GM18526 (cell line): ENCODE results near the gene HOXA3.

Source experiments
- POLR2A ChIP-seq: IDR thresholded peaks from 3 replicates; pipeline ENCODE4 v1.6.1; 2011; ENCODE audit not compliant: insufficient read length; ENCODE audit errors: extremely low read depth

The HOXA3 gene

DNA sequence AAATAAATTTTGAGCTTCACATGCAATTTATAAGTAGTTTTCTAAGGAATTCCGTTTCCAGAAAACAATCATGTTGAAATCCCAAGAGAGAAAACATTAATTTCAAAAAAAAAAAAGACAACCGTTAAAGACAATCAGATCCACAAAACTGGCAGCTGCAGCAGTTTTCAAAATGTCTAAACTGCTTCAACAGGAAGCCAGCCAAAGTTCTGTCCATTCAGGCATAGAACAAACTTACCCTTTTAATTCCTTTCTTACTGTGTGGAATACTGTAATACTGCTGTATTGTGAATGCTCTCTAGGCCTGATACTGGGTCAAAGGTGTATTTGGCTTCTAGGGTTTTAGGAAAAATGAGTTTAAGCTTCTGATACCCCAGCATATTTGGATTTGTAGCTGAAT, 88.2 kb downstream of the HOXA3 start:
- no peak for TF ChIP-seq POLR2A

DNA sequence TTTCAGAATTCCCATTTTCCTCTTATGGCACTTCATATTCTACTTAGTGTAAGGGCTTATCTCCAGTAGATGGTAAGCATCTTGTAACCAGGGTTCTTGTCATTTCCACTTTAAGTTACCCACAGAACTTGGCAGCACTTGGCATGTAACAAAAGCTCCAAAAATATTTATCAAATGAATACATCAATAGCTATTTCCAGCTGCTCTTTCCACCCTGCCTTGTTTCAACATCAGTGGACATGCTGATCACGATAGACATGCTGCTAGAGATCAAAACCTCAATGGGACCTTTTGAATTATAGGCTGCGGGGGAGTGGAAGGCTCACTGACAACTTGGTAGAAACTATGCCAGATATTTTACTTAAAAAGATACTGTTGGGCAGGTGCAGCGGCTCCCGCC, 89.4 kb downstream of the HOXA3 start:
- no peak for TF ChIP-seq POLR2A
